ENCODE measurements around the gene STAT6. TPM values are rescaled to one million over a fixed set of nuclear protein-coding genes. Genes with fewer than 3 reads are reported as not detected.
A peak's percentile ranks its signal among the peaks of the same experiment; 100 is the strongest.

Gene STAT6
- total RNA-seq, 1 donor from 2014 or later: 33.8 TPM

DNA sequence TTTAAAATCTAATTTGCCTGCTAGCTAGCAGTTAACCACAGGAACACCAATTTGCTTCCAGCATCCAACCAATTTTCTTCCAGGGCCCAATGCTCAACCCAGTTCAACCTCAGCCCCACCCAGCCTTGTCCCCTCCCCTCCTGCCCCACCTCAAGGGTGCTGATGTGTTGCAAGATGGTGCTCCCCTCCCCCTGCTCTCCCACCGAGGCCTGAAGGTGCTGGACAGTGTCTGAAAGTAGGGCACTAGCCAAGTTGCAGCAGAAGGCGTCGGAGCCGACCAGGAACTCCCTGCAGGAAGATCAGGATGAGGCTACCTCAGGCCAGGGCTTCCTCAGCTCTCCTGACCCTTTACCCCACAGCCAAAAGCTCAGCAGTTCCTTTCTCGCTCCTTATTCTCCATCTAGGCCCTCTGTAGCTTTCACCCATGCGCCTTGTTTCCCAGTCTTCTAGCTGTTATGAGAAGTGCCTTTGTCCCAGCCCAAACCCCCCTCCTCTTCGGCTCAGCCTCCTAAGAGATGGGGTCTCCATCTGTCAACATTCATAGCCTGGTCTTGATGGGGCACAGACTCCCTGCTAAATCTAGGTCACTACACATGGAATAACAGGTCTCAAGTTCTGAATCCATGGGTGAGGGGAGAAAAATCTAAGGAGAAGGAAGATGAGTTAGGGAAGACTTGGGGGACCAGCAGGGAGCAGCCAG, 3.6 kb downstream of the STAT6 start:
- Mint-ChIP-seq H3K27ac (ENCODE audit: unreplicated experiment) (no peak overlapping the region), H3K4me1 (ENCODE audit: low read depth, unreplicated experiment) (peaks cover 2% of the 10 kb centered on the region), H3K36me3 (ENCODE audit: low read depth, unreplicated experiment) (peaks cover 6% of the 10 kb centered on the region), H3K27me3 (ENCODE audit: low read depth, unreplicated experiment) (peaks cover 2% of the 10 kb centered on the region), H3K9me3 (ENCODE audit: unreplicated experiment) (no peaks in the 10 kb centered on the region), H3K4me3 (ENCODE audit: unreplicated experiment) (no peak overlapping the region)
- DNase-seq (ENCODE audit: low read depth) (no peak), FAIRE-seq (no peak)
- H2AFZ ChIP-seq (ENCODE audit: low read depth, low read length): no peak overlapping the region
- H3K79me2 ChIP-seq (ENCODE audit: insufficient read depth, low read length): no peaks in the 10 kb centered on the region
- H3K36me3 ChIP-seq (ENCODE audit: insufficient read depth, low read length): no peaks in the 10 kb centered on the region
- H3K4me2 ChIP-seq (ENCODE audit: low read length): no peak overlapping the region
- H4K20me1 ChIP-seq (ENCODE audit: insufficient read depth, low read length): peaks cover 5% of the 10 kb centered on the region
- peaks cover 28% of the 10 kb centered on the region for H3K4me1 ChIP-seq (ENCODE audit: insufficient read depth, low read length)
- no peak overlapping the region for H3K9ac ChIP-seq (ENCODE audit: low read length)
- H3K27me3 ChIP-seq (ENCODE audit: insufficient read depth, low read length): no peaks in the 10 kb centered on the region
- no peaks in the 10 kb centered on the region for H3K9me3 ChIP-seq (ENCODE audit: insufficient read depth, low read depth, low read length)
- no peak overlapping the region for H3K4me3 ChIP-seq (ENCODE audit: insufficient read depth, low read depth, low read length)
- TF ChIP-seq, protein P1, sequence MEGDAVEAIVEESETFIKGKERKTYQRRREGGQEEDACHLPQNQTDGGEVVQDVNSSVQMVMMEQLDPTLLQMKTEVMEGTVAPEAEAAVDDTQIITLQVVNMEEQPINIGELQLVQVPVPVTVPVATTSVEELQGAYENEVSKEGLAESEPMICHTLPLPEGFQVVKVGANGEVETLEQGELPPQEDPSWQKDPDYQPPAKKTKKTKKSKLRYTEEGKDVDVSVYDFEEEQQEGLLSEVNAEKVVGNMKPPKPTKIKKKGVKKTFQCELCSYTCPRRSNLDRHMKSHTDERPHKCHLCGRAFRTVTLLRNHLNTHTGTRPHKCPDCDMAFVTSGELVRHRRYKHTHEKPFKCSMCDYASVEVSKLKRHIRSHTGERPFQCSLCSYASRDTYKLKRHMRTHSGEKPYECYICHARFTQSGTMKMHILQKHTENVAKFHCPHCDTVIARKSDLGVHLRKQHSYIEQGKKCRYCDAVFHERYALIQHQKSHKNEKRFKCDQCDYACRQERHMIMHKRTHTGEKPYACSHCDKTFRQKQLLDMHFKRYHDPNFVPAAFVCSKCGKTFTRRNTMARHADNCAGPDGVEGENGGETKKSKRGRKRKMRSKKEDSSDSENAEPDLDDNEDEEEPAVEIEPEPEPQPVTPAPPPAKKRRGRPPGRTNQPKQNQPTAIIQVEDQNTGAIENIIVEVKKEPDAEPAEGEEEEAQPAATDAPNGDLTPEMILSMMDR (IDR thresholded peaks at IDR 0.05; ENCODE audit: insufficient read depth, low read depth, low read length): no peak
- no peak for TF ChIP-seq EZH2 (IDR thresholded peaks at IDR 0.05; ENCODE audit: insufficient read depth, low read length)
- H3K27ac ChIP-seq (ENCODE audit: low read depth, low read length): no peak overlapping the region

DNA sequence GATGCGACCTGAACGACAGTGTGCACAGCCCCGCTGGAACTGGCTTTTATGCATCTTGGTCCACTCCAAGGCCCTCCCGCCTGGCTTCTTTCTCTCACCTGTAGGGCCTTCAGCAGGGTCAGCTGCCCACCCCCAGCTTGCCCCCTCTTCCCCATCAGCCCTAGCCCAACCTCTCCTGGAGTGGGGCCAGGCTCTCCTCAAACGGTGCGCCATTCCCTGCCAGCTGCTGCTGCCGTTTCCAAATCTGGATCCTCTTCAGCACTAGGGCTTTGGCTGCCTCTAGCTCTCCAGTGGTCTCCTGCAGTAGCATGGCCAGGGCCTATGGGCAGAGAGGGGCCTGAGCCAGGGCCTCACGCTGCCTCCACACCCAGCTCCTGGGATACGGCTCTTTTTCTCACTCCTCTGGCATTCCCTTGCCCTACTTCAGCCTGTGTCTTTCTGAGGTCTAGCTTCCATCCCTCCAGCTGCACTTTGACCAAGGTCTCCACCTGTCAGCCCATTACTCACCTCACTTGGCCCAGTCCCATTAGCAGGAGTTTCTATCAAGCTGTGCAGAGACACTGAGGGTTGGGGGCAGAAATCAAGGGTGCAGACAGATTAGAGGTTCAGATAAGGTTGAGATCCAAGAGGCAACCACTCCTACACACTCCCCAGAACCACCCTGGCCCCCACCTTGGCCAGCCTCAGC, 5.0 kb downstream of the STAT6 start:
- H3K79me2 ChIP-seq (ENCODE audit: insufficient read depth, low read length): no peaks in the 10 kb centered on the region
- H3K36me3 Mint-ChIP-seq (ENCODE audit: low read depth, unreplicated experiment): peaks cover 6% of the 10 kb centered on the region
- H3K27me3 ChIP-seq (ENCODE audit: insufficient read depth, low read length): no peaks in the 10 kb centered on the region
- no peaks in the 10 kb centered on the region for H3K9me3 Mint-ChIP-seq (ENCODE audit: unreplicated experiment)
- peaks cover 2% of the 10 kb centered on the region for H3K27me3 Mint-ChIP-seq (ENCODE audit: low read depth, unreplicated experiment)
- no peak for DNase-seq (ENCODE audit: low read depth)
- TF ChIP-seq, protein P1 (IDR thresholded peaks at IDR 0.05; ENCODE audit: insufficient read depth, low read depth, low read length): no peak
- TF ChIP-seq EZH2 (IDR thresholded peaks at IDR 0.05; ENCODE audit: insufficient read depth, low read length): no peak
- peaks cover 5% of the 10 kb centered on the region for H4K20me1 ChIP-seq (ENCODE audit: insufficient read depth, low read length)
- no peaks in the 10 kb centered on the region for H3K36me3 ChIP-seq (ENCODE audit: insufficient read depth, low read length)
- no peak overlapping the region for H3K4me3 Mint-ChIP-seq (ENCODE audit: unreplicated experiment)
- H3K27ac ChIP-seq (ENCODE audit: low read depth, low read length): no peak overlapping the region
- peaks cover 7% of the 10 kb centered on the region for H3K4me1 Mint-ChIP-seq (ENCODE audit: low read depth, unreplicated experiment)
- no peak overlapping the region for H2AFZ ChIP-seq (ENCODE audit: low read depth, low read length)
- no peak overlapping the region for H3K4me2 ChIP-seq (ENCODE audit: low read length)
- H3K9me3 ChIP-seq (ENCODE audit: insufficient read depth, low read depth, low read length): no peaks in the 10 kb centered on the region
- H3K9ac ChIP-seq (ENCODE audit: low read length): no peak overlapping the region
- no peak overlapping the region for H3K4me3 ChIP-seq (ENCODE audit: insufficient read depth, low read depth, low read length)
- H3K4me1 ChIP-seq (ENCODE audit: insufficient read depth, low read length): peaks cover 17% of the 10 kb centered on the region
- no peak for FAIRE-seq
- peak overlapping the region; percentile 29 for H3K27ac Mint-ChIP-seq (ENCODE audit: unreplicated experiment)

All from astrocyte (in vitro differentiated cells and primary cell).